IPS-18a (cell line): ENCODE data around the gene CDADC1.
"Not testable (repeated sequence)": the region's sequence is repeated elsewhere in the genome, so short reads cannot be mapped to it uniquely, and the experiment has no call there.

Experiments used
- H3K27ac ChIP-seq: one replicate; pipeline ENCODE4 v1.5.1; 2013; ENCODE audit warnings: low read length
- H3K27me3 ChIP-seq: one replicate; pipeline ENCODE4 v1.6.1; 2013; ENCODE audit warnings: mild to moderate bottlenecking, low read length; ENCODE audit not compliant: control insufficient read depth, insufficient read depth
- H3K36me3 ChIP-seq: one replicate; pipeline ENCODE4 v1.6.1; 2013; ENCODE audit warnings: low read depth, low read length; ENCODE audit not compliant: control insufficient read depth
- H3K4me1 ChIP-seq: one replicate; pipeline ENCODE4 v1.6.1; 2013; ENCODE audit warnings: low read depth, low read length; ENCODE audit not compliant: control insufficient read depth
- H3K4me3 ChIP-seq: one replicate; pipeline ENCODE4 v1.5.1; 2013; ENCODE audit warnings: low read length
- H3K9ac ChIP-seq: one replicate; pipeline ENCODE4 v1.6.1; 2013; ENCODE audit warnings: mild to moderate bottlenecking, low read length, moderate library complexity
- H3K9me3 ChIP-seq: one replicate; pipeline ENCODE4 v1.6.1; 2013; ENCODE audit warnings: low read depth, low read length; ENCODE audit not compliant: control insufficient read depth

The CDADC1 gene

GRCh38 chr13:49323344-49323743, 75.6 kb downstream of the CDADC1 start:
- Histone ChIP-seq H3K36me3 (no peaks in the 10 kb centered on the region), H3K9ac (no peak overlapping the region), H3K27me3 (no peaks in the 10 kb centered on the region), H3K4me3 (no peak overlapping the region), H3K4me1 (no peaks in the 10 kb centered on the region), H3K9me3 (no peaks in the 10 kb centered on the region), H3K27ac (no peak overlapping the region)

GRCh38 chr13:49326222-49326917, 78.6 kb downstream of the CDADC1 start:
- no peaks in the 10 kb centered on the region for H3K9me3 ChIP-seq
- H3K36me3 ChIP-seq, result no peaks in the 10 kb centered on the region
- H3K9ac ChIP-seq, result no peak overlapping the region

GRCh38 chr13:49327145-49327544, 79.4 kb downstream of the CDADC1 start:
- H3K36me3 ChIP-seq, H3K9ac ChIP-seq, H3K27me3 ChIP-seq, H3K9me3 ChIP-seq, H3K4me3 ChIP-seq, H3K27ac ChIP-seq, H3K4me1 ChIP-seq: not testable (repeated sequence)

More at GRCh38 chr13:49326222-49326917, 78.6 kb downstream of the CDADC1 start:
- no peak overlapping the region for H3K27ac ChIP-seq
- no peaks in the 10 kb centered on the region for H3K4me1 ChIP-seq
- H3K27me3 ChIP-seq, result no peaks in the 10 kb centered on the region
- H3K4me3 ChIP-seq, result no peak overlapping the region

- no peak overlapping the region for H3K4me3 ChIP-seq
- no peaks in the 10 kb centered on the region for H3K4me1 ChIP-seq
- H3K9ac ChIP-seq, result no peak overlapping the region
- no peaks in the 10 kb centered on the region for H3K27me3 ChIP-seq
- no peaks in the 10 kb centered on the region for H3K9me3 ChIP-seq
- no peaks in the 10 kb centered on the region for H3K36me3 ChIP-seq
- H3K27ac ChIP-seq, result no peak overlapping the region
Observed at GRCh38 chr13:49329831-49330545, 82.3 kb downstream of the CDADC1 start.

- no peaks in the 10 kb centered on the region for H3K36me3 ChIP-seq
- H3K27ac ChIP-seq, result no peak overlapping the region
- no peak overlapping the region for H3K4me3 ChIP-seq
- no peaks in the 10 kb centered on the region for H3K27me3 ChIP-seq
- H3K9ac ChIP-seq, result no peak overlapping the region
- H3K4me1 ChIP-seq, result no peaks in the 10 kb centered on the region
- H3K9me3 ChIP-seq, result no peaks in the 10 kb centered on the region
Observed at GRCh38 chr13:49330546-49330864, 82.8 kb downstream of the CDADC1 start.

- Histone ChIP-seq H3K27me3 (no peaks in the 10 kb centered on the region), H3K36me3 (no peaks in the 10 kb centered on the region), H3K9ac (no peak overlapping the region), H3K27ac (no peak overlapping the region), H3K9me3 (no peaks in the 10 kb centered on the region), H3K4me1 (no peaks in the 10 kb centered on the region), H3K4me3 (no peak overlapping the region)
Observed at GRCh38 chr13:49336655-49337054, 88.9 kb downstream of the CDADC1 start.

GRCh38 chr13:49340161-49340560, 92.4 kb downstream of the CDADC1 start:
- Histone ChIP-seq H3K4me1 (no peaks in the 10 kb centered on the region), H3K36me3 (no peaks in the 10 kb centered on the region), H3K9me3 (no peaks in the 10 kb centered on the region)

GRCh38 chr13:49341517-49341916, 93.8 kb downstream of the CDADC1 start:
- Histone ChIP-seq H3K36me3 (no peaks in the 10 kb centered on the region), H3K4me3 (no peak overlapping the region), H3K27ac (no peak overlapping the region), H3K9me3 (no peaks in the 10 kb centered on the region), H3K4me1 (no peaks in the 10 kb centered on the region), H3K9ac (no peak overlapping the region), H3K27me3 (no peaks in the 10 kb centered on the region)

More at GRCh38 chr13:49340161-49340560, 92.4 kb downstream of the CDADC1 start:
- no peak overlapping the region for H3K4me3 ChIP-seq
- no peak overlapping the region for H3K27ac ChIP-seq
- no peaks in the 10 kb centered on the region for H3K27me3 ChIP-seq
- H3K9ac ChIP-seq, result no peak overlapping the region

GRCh38 chr13:49341941-49342340, 94.2 kb downstream of the CDADC1 start:
- Histone ChIP-seq H3K27ac (no peak overlapping the region), H3K36me3 (no peaks in the 10 kb centered on the region), H3K9me3 (no peaks in the 10 kb centered on the region), H3K9ac (no peak overlapping the region), H3K27me3 (no peaks in the 10 kb centered on the region), H3K4me3 (no peak overlapping the region), H3K4me1 (no peaks in the 10 kb centered on the region)

GRCh38 chr13:49342454-49342853, 94.7 kb downstream of the CDADC1 start:
- Histone ChIP-seq H3K9ac (no peak overlapping the region), H3K36me3 (no peaks in the 10 kb centered on the region), H3K27ac (no peak overlapping the region), H3K9me3 (no peaks in the 10 kb centered on the region), H3K4me1 (no peaks in the 10 kb centered on the region), H3K4me3 (no peak overlapping the region), H3K27me3 (no peaks in the 10 kb centered on the region)
